ENCODE measurements around the gene ASPDH. TPM values are rescaled to one million over a fixed set of nuclear protein-coding genes. Genes with fewer than 3 reads are reported as not detected.
"Not testable (repeated sequence)": the region's sequence is repeated elsewhere in the genome, so short reads cannot be mapped to it uniquely, and the experiment has no call there.

Gene ASPDH
- total RNA-seq, 1 experiment from 2014 or later = not detected

- no peak for TF ChIP-seq CTCF (IDR thresholded peaks at IDR 0.05; ENCODE audit: insufficient read depth in 1 of 2, low read depth in 1 of 2, low read length in 1 of 2, severe bottlenecking in 1 of 2, unreplicated experiment in 1 of 2)
- Mint-ChIP-seq H3K36me3 (ENCODE audit: insufficient read depth, unreplicated experiment) (no peaks in the 10 kb centered on the region), H3K27ac (ENCODE audit: unreplicated experiment) (no peak overlapping the region), H3K4me3 (ENCODE audit: unreplicated experiment) (no peak overlapping the region), H3K27me3 (ENCODE audit: insufficient read depth, unreplicated experiment) (peaks cover 15% of the 10 kb centered on the region), H3K4me1 (ENCODE audit: low read depth, unreplicated experiment) (no peaks in the 10 kb centered on the region), H3K9me3 (ENCODE audit: unreplicated experiment) (peaks cover 21% of the 10 kb centered on the region)
- POLR2A ChIA-PET = no interaction called here
- H3K4me3 ChIP-seq (ENCODE audit: low read depth, low read length) = no peak overlapping the region
- no TSS peak for BruUV-seq (replicated peaks)
- no peaks in the 10 kb centered on the region for H3K36me3 ChIP-seq (ENCODE audit: control insufficient read depth, insufficient read depth, low read length)
- no peaks in the 10 kb centered on the region for H3K27me3 ChIP-seq (replicated peaks; ENCODE audit: control insufficient read depth, insufficient read depth, low read length)
- intact Hi-C loops (cut with micrococcal nuclease; ENCODE audit: unreplicated experiment) = loop anchor here (10.0 kb wide), 1 partner anchor 174 kb away; no protein-coding TSS in a partner anchor
- H3K4me1 ChIP-seq = no peaks in the 10 kb centered on the region
- DNase-seq = no peak
- CTCF ChIA-PET = no interaction called here
- peaks cover 12% of the 10 kb centered on the region for H3K9me3 ChIP-seq
These were observed 17.5 kb upstream of the ASPDH start for GRCh38 chr19:50531171-50531612.

DNA sequence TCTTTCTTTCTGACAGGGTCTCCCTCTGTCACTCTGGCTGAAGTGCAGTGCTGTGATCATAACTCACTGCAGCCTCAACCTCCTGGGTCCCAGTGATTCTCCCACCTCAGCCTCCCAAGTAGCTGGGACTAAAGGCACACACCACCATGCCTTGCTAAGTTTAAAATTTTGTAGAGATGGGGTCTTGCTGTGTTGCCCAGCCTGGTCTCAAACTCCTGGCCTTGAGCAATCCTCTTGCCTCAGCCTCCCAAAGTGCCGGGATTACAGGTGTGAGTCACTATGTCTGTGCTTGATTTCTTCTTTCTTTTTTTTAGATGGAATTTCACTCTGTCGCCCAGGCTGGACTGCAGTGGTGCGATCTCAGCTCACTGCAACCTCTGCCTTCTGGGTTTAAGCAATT is 14.3 kb upstream of the ASPDH start:
- H3K9me3 ChIP-seq = peaks cover 11% of the 10 kb centered on the region
- intact Hi-C loops (cut with micrococcal nuclease; ENCODE audit: unreplicated experiment); H3K36me3 ChIP-seq (ENCODE audit: control insufficient read depth, insufficient read depth, low read length); H3K4me3 Mint-ChIP-seq (ENCODE audit: unreplicated experiment); H3K36me3 Mint-ChIP-seq (ENCODE audit: insufficient read depth, unreplicated experiment); DNase-seq; H3K4me1 ChIP-seq; POLR2A ChIA-PET; H3K4me1 Mint-ChIP-seq (ENCODE audit: low read depth, unreplicated experiment); H3K27ac Mint-ChIP-seq (ENCODE audit: unreplicated experiment); BruUV-seq (replicated peaks); H3K27me3 ChIP-seq (replicated peaks; ENCODE audit: control insufficient read depth, insufficient read depth, low read length); H3K4me3 ChIP-seq (ENCODE audit: low read depth, low read length): not testable (repeated sequence)
- H3K9me3 Mint-ChIP-seq (ENCODE audit: unreplicated experiment) = peaks cover 11% of the 10 kb centered on the region
- CTCF ChIA-PET = interaction anchor here (1.2 kb wide), 1 partner anchor 9 kb away, joined by 3 read pairs; no protein-coding TSS in a partner anchor
- peaks cover 17% of the 10 kb centered on the region for H3K27me3 Mint-ChIP-seq (ENCODE audit: insufficient read depth, unreplicated experiment)

GRCh38 chr19:50522881-50523280 is 9.2 kb upstream of the ASPDH start:
- Histone ChIP-seq H3K4me1 (no peaks in the 10 kb centered on the region), H3K4me3 (ENCODE audit: low read depth, low read length) (no peak overlapping the region), H3K9me3 (no peaks in the 10 kb centered on the region), H3K27me3 (replicated peaks; ENCODE audit: control insufficient read depth, insufficient read depth, low read length) (no peaks in the 10 kb centered on the region), H3K36me3 (ENCODE audit: control insufficient read depth, insufficient read depth, low read length) (no peaks in the 10 kb centered on the region)
- DNase-seq = no peak
- H3K36me3 Mint-ChIP-seq (ENCODE audit: insufficient read depth, unreplicated experiment) = no peaks in the 10 kb centered on the region
- CTCF ChIA-PET = no interaction called here
- no peak overlapping the region for H3K4me3 Mint-ChIP-seq (ENCODE audit: unreplicated experiment)
- POLR2A ChIA-PET = no interaction called here
- no peak overlapping the region for H3K27ac Mint-ChIP-seq (ENCODE audit: unreplicated experiment)
- H3K4me1 Mint-ChIP-seq (ENCODE audit: low read depth, unreplicated experiment) = no peaks in the 10 kb centered on the region
- TF ChIP-seq CTCF (IDR thresholded peaks at IDR 0.05; ENCODE audit: insufficient read depth in 1 of 2, low read depth in 1 of 2, low read length in 1 of 2, severe bottlenecking in 1 of 2, unreplicated experiment in 1 of 2) = no peak
- no peaks in the 10 kb centered on the region for H3K9me3 Mint-ChIP-seq (ENCODE audit: unreplicated experiment)
- intact Hi-C loops (cut with micrococcal nuclease; ENCODE audit: unreplicated experiment) = no loop called here
- no TSS peak for BruUV-seq (replicated peaks)
- H3K27me3 Mint-ChIP-seq (ENCODE audit: insufficient read depth, unreplicated experiment) = peaks cover 7% of the 10 kb centered on the region
